OCI-LY3 (cell line): ENCODE data around the gene GRHL3.

Experiments
- H2AFZ ChIP-seq: fragments of 200-600, 300-600 bp; shearing (Covaris generic); 2 replicates; pipeline ENCODE4 v1.6.0; 2014; ENCODE audit warnings: antibody characterized with exemption, low read depth, low read length
- H3K27ac ChIP-seq: fragments of 200-600, 300-600 bp; sonication (generic); 2 replicates; pipeline ENCODE4 v1.5.1; 2014; ENCODE audit warnings: mild to moderate bottlenecking, low read length, moderate library complexity, mixed read lengths
- H3K27me3 ChIP-seq: fragments of 200-600, 300-600 bp; sonication (generic); 2 replicates; pipeline ENCODE4 v1.6.1; 2014; ENCODE audit warnings: low read depth, low read length, mixed read lengths
- H3K36me3 ChIP-seq: fragments of 200-600, 300-600 bp; sonication (generic); replicated peaks from 2 replicates; pipeline ENCODE3; 2014; ENCODE audit warnings: low read depth, low read length, mixed read lengths
- H3K4me1 ChIP-seq: fragments of 300-600, 200-600 bp; sonication (generic); 2 replicates; pipeline ENCODE4 v1.6.1; 2014; ENCODE audit warnings: low read length, mixed read lengths
- H3K4me2 ChIP-seq: fragments of 200-600, 300-600 bp; sonication (generic); 2 replicates; pipeline ENCODE4 v1.6.1; 2014; ENCODE audit warnings: low read length, mixed read lengths
- H3K4me3 ChIP-seq: fragments of 300-600, 200-600 bp; sonication (generic); 2 replicates; pipeline ENCODE4 v1.5.1; 2014; ENCODE audit warnings: antibody characterized with exemption, mild to moderate bottlenecking, low read length, moderate library complexity
- H3K79me2 ChIP-seq: fragments of 300-600, 200-600 bp; shearing (Covaris generic); 2 replicates; pipeline ENCODE4 v1.6.1; 2014; ENCODE audit warnings: mild to moderate bottlenecking, low read length, mixed read lengths
- H3K9ac ChIP-seq: fragments of 300-600, 200-600 bp; shearing (Covaris generic); 2 replicates; pipeline ENCODE4 v1.6.0; 2014; ENCODE audit warnings: mild to moderate bottlenecking, low read length, moderate library complexity
- H3K9me3 ChIP-seq: fragments of 200-600, 300-600 bp; shearing (Covaris generic); 2 replicates; pipeline ENCODE4 v1.6.1; 2014; ENCODE audit warnings: low read length, mixed read lengths; ENCODE audit not compliant: insufficient read depth
- H4K20me1 ChIP-seq: fragments of 200-600, 300-600 bp; sonication (generic); 2 replicates; pipeline ENCODE4 v1.6.1; 2016; ENCODE audit warnings: low read length, mixed read lengths; ENCODE audit not compliant: insufficient read depth
- EZH2phosphoT487 ChIP-seq: fragments of 200-600 bp; shearing (Covaris generic); IDR thresholded peaks from 2 replicates; pipeline ENCODE4 v1.6.1; 2018; ENCODE audit warnings: antibody characterized with exemption, mixed run types, low read depth
- TF ChIP-seq, protein P1 (sequence below): fragments of 200-600, 300-600 bp; sonication (generic); IDR thresholded peaks from 2 replicates; pipeline ENCODE4 v1.5.1; 2014; ENCODE audit warnings: antibody characterized with exemption, low read length, low read depth

GRHL3 gene

DNA sequence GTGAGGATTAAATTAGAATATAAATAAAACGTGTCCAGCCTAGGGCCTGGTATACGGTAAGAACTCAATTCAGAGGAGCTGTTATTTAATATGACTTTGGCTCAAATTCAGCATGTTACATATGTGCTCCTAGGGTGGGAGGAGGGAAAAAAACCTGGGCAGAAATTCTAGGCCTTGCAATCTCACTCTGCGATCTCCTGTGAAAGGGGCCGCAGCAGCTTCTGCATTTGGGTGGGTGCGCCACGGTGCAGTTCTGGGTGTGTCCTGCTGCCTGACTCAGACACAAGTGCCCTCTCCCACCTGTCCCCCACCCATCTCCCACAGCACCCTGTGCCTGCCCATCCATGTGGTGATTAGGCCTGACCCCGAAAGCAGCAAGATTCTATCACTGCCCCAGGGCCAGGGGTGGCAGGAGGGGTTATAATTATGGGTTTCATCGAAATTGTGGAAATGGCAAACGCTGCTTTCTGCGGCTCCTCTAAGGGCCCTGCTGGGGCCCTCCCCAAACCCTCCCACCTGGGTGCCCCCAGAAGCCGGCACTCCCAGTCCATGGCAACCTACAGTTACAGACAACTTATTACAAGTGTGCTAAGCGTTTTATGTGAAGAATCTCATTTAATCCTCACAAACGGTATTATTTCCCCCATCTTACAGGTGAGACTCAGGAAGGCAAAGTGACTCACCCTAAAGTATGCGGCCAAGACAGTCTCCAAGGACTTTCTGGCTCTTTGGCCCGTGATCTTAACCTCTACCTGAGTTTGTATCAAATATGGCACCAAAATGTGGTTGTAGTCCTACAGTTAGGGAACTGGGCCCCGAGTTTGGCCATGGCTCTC is 25.5 kb upstream of the GRHL3 start:
- no peaks in the 10 kb centered on the region for H3K27me3 ChIP-seq
- H3K4me2 ChIP-seq, result no peak overlapping the region
- TF ChIP-seq, protein P1, sequence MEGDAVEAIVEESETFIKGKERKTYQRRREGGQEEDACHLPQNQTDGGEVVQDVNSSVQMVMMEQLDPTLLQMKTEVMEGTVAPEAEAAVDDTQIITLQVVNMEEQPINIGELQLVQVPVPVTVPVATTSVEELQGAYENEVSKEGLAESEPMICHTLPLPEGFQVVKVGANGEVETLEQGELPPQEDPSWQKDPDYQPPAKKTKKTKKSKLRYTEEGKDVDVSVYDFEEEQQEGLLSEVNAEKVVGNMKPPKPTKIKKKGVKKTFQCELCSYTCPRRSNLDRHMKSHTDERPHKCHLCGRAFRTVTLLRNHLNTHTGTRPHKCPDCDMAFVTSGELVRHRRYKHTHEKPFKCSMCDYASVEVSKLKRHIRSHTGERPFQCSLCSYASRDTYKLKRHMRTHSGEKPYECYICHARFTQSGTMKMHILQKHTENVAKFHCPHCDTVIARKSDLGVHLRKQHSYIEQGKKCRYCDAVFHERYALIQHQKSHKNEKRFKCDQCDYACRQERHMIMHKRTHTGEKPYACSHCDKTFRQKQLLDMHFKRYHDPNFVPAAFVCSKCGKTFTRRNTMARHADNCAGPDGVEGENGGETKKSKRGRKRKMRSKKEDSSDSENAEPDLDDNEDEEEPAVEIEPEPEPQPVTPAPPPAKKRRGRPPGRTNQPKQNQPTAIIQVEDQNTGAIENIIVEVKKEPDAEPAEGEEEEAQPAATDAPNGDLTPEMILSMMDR, result no peak
- TF ChIP-seq EZH2phosphoT487, result no peak
- no peak overlapping the region for H3K27ac ChIP-seq
- no peak overlapping the region for H3K4me3 ChIP-seq
- H3K4me1 ChIP-seq, result no peaks in the 10 kb centered on the region
- H4K20me1 ChIP-seq, result no peaks in the 10 kb centered on the region
- no peak overlapping the region for H3K9ac ChIP-seq
- H3K36me3 ChIP-seq, result no peaks in the 10 kb centered on the region
- H3K9me3 ChIP-seq, result no peaks in the 10 kb centered on the region
- H2AFZ ChIP-seq, result no peak overlapping the region
- no peaks in the 10 kb centered on the region for H3K79me2 ChIP-seq

DNA sequence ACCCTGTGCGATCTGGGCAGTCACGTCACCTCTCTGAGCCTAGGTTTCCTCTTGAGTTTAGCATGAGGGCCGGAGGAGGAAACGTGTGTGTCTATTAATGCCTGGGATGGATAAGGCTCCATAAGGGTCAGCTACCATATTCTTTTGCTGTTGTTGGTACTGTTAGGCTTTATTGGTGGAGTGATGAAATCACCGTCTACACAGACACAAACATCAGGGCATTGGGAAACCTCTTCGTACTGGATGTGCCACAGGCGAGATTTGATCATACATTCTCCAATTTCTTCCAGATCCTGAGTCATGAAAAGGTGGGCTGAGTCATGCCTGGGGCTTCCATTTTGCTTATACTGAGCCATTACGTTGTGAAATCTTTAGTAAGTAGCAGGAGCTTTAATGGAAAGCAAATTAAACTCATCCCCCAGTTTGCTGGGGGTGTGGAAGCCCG is 24.9 kb upstream of the GRHL3 start:
- Histone ChIP-seq H4K20me1 (no peaks in the 10 kb centered on the region), H3K27ac (no peak overlapping the region), H3K4me3 (no peak overlapping the region), H3K79me2 (no peaks in the 10 kb centered on the region), H3K9ac (no peak overlapping the region), H3K27me3 (no peaks in the 10 kb centered on the region), H3K4me1 (no peaks in the 10 kb centered on the region), H3K9me3 (no peaks in the 10 kb centered on the region), H3K36me3 (no peaks in the 10 kb centered on the region), H3K4me2 (no peak overlapping the region), H2AFZ (no peak overlapping the region)
- TF ChIP-seq EZH2phosphoT487, result no peak
- TF ChIP-seq, protein P1, result no peak

DNA sequence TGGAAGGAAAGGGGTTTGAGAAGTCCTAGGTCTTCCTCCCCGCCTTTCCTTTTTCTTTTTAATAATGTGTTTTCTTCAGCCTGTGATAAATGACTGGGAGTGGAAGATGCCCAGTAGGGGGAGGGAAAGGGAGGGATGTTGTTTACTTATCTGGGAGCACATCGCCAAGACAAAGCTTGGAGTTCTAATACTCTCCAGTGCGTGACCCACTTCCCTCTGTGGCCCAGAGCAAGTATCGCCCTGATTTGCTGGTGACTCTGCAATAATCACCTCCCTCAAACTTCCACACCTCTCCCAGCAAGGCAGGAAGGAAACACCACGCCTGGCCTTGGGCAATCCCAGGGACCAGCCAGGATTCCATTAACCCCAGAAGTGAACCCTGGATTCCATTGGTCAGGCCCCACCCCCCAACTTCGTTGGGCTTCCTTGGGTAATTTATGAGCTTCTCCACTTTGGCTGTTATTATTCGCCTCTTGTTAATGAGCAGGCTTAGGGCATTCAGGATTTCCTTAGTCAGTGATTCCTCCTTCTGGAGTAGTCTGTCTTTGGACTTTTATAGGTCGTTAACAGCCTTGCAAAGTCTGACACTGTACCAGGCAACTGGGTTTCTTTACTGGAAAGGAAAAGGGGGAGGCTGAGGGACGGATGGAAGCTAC is 24.3 kb upstream of the GRHL3 start:
- no peaks in the 10 kb centered on the region for H3K4me1 ChIP-seq
- no peak overlapping the region for H2AFZ ChIP-seq
- no peaks in the 10 kb centered on the region for H3K79me2 ChIP-seq
- H3K9me3 ChIP-seq, result no peaks in the 10 kb centered on the region
- H3K9ac ChIP-seq, result no peak overlapping the region
- no peak overlapping the region for H3K4me3 ChIP-seq
- no peak for TF ChIP-seq EZH2phosphoT487
- H3K27ac ChIP-seq, result no peak overlapping the region
- H3K27me3 ChIP-seq, result no peaks in the 10 kb centered on the region
- no peak overlapping the region for H3K4me2 ChIP-seq
- no peaks in the 10 kb centered on the region for H4K20me1 ChIP-seq
- no peaks in the 10 kb centered on the region for H3K36me3 ChIP-seq

DNA sequence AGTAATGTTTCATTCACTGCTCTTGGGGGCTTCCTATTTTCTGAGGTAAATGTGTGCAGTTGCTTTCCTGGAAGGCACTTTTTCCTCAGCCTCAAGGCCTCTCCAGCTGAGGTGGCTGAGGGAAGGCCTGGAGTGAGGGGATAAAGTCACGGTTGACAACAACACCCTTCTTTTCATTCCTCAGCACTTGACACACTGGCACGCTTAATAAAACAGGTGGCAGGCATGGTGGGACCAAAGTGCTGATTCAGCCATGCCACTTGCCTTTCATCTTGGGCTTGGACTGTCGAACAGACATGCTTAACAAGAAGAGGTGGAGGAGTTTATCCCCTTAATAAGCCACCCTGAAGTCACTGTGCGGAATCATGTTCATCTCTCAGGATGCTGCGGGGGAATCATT is 23.6 kb upstream of the GRHL3 start:
- TF ChIP-seq, protein P1, result no peak
- TF ChIP-seq EZH2phosphoT487, result no peak
- Histone ChIP-seq H3K27ac (no peak overlapping the region), H3K36me3 (no peaks in the 10 kb centered on the region), H3K4me2 (no peak overlapping the region), H3K4me3 (no peak overlapping the region), H3K4me1 (no peaks in the 10 kb centered on the region), H3K9ac (no peak overlapping the region), H3K27me3 (no peaks in the 10 kb centered on the region), H3K79me2 (no peaks in the 10 kb centered on the region), H4K20me1 (no peaks in the 10 kb centered on the region), H3K9me3 (no peaks in the 10 kb centered on the region), H2AFZ (no peak overlapping the region)
